ENCODE results near the gene ALDH7A1. TPM values are rescaled to one million over a fixed set of nuclear protein-coding genes. Genes with fewer than 3 reads are reported as not detected.
A peak's percentile ranks its signal among the peaks of the same experiment; 100 is the strongest.

Gene ALDH7A1
- total RNA-seq (ENCODE audit: unreplicated experiment) = 76.6 TPM
- long read RNA-seq, full-length matches to known transcripts = 59 of 66 reads
- long read RNA-seq, partial matches to known transcripts = 3 of 66 reads
- long read RNA-seq, other reads (novel, unspliced or antisense) = 4 of 66 reads

DNA sequence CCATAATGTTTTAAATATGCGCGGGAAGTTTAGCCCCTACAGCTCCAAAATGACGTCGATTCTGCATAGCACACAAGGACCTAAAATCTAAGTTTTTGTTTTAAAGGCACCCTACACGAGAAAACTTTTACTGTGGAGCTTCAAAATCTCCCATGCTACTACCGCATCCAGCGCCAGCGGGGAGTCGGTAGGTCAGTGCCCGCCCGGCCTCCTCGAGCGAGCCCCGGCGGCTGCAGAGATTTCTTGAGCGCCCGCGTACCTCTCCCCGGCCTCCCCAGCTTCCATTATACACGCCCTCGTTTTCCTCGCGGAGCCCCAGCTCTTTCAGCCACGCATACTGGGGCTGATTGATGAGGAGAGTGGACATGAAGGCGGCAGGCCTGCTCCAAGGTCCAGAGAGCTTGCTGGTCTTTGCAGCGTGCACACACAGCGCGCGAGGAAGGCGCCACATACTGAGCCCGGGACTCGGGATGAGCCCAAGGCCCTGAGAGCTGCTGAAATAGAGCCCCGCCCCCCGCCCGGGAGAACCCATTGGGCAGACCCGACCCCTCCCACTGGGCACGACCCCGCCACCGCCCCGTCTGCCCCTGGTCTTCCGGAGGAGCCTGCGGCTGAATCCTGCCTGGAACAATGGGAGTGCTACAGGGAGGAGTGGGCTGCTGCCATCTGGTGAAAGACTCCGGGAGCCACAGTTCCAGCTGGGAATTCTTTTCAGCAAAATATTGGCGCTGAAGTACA is at the start of gene ALDH7A1:
Gene ALDH7A1, minus strand, starts transcription at position 472 of the 738 bp plus-strand sequence. Its CDS starts 21 bp downstream, at position 451.
- Mint-ChIP-seq H3K4me1 (ENCODE audit: unreplicated experiment) (peaks cover 24% of the 10 kb centered on the region), H3K27ac (ENCODE audit: unreplicated experiment) (peak within 1 kb of the TSS; percentile 98), H3K27me3 (ENCODE audit: unreplicated experiment) (peaks cover 2% of the 10 kb centered on the region), H3K4me3 (ENCODE audit: unreplicated experiment) (peak within 1 kb of the TSS; percentile 94), H3K9me3 (ENCODE audit: unreplicated experiment) (no peaks in the 10 kb centered on the region), H3K36me3 (ENCODE audit: low read depth, unreplicated experiment) (peaks cover 4% of the 10 kb centered on the region)
- TF ChIP-seq, protein P1, sequence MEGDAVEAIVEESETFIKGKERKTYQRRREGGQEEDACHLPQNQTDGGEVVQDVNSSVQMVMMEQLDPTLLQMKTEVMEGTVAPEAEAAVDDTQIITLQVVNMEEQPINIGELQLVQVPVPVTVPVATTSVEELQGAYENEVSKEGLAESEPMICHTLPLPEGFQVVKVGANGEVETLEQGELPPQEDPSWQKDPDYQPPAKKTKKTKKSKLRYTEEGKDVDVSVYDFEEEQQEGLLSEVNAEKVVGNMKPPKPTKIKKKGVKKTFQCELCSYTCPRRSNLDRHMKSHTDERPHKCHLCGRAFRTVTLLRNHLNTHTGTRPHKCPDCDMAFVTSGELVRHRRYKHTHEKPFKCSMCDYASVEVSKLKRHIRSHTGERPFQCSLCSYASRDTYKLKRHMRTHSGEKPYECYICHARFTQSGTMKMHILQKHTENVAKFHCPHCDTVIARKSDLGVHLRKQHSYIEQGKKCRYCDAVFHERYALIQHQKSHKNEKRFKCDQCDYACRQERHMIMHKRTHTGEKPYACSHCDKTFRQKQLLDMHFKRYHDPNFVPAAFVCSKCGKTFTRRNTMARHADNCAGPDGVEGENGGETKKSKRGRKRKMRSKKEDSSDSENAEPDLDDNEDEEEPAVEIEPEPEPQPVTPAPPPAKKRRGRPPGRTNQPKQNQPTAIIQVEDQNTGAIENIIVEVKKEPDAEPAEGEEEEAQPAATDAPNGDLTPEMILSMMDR (IDR thresholded peaks at IDR 0.05; ENCODE audit: unreplicated experiment) = no peak
- peak; percentile 97 for DNase-seq (ENCODE audit: low spot score)

DNA sequence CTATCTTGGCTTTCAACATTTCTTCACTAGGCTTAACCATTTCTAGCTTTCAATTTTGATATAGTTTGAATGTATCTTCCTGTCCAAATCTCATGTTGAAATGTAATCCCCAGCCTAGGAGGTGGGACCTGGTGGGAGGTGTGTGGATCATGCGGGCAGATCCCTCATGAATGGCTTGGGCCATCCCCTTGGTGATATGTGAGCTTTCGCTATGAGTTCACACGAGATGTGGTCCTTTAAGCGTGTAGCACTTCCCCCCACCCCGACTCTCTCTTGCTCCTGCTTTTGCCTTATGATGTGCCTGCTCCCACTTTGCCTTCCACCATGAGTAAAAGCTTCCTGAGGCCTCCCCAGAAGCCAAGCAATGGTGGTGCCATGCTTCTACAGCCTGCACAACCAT is 46.4 kb upstream of the ALDH7A1 start:
- no peak for DNase-seq (ENCODE audit: low spot score)
- no peaks in the 10 kb centered on the region for H3K36me3 Mint-ChIP-seq (ENCODE audit: low read depth, unreplicated experiment)
- no peaks in the 10 kb centered on the region for H3K4me1 Mint-ChIP-seq (ENCODE audit: unreplicated experiment)
- H3K9me3 Mint-ChIP-seq (ENCODE audit: unreplicated experiment) = no peaks in the 10 kb centered on the region
- H3K27ac Mint-ChIP-seq (ENCODE audit: unreplicated experiment) = no peak overlapping the region
- no peak overlapping the region for H3K4me3 Mint-ChIP-seq (ENCODE audit: unreplicated experiment)
- TF ChIP-seq, protein P1 (IDR thresholded peaks at IDR 0.05; ENCODE audit: unreplicated experiment) = no peak
- H3K27me3 Mint-ChIP-seq (ENCODE audit: unreplicated experiment) = no peaks in the 10 kb centered on the region

DNA sequence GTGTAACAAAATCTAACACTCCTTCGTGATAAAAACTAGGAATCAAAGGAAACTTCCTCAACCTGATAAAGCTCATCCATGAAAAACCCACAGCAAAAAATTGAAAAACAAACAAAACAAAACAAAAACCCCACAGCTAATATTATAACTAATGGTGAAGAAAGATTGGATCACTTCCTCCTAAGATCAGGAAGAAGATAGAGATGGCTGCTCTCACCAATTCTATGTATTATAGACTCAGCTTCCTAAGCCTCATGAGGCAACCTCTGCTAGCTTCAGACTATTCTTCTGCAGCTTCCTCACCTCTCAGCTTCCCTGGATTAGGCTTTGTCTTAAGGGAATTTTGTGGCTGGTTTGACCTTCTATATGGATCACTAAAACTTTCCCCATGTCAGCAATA is 45.8 kb upstream of the ALDH7A1 start:
- no peaks in the 10 kb centered on the region for H3K36me3 Mint-ChIP-seq (ENCODE audit: low read depth, unreplicated experiment)
- no peaks in the 10 kb centered on the region for H3K4me1 Mint-ChIP-seq (ENCODE audit: unreplicated experiment)
- H3K9me3 Mint-ChIP-seq (ENCODE audit: unreplicated experiment) = no peaks in the 10 kb centered on the region
- H3K27me3 Mint-ChIP-seq (ENCODE audit: unreplicated experiment) = no peaks in the 10 kb centered on the region
- H3K27ac Mint-ChIP-seq (ENCODE audit: unreplicated experiment) = no peak overlapping the region
- no peak overlapping the region for H3K4me3 Mint-ChIP-seq (ENCODE audit: unreplicated experiment)
- no peak for DNase-seq (ENCODE audit: low spot score)
- TF ChIP-seq, protein P1 (IDR thresholded peaks at IDR 0.05; ENCODE audit: unreplicated experiment) = no peak

DNA sequence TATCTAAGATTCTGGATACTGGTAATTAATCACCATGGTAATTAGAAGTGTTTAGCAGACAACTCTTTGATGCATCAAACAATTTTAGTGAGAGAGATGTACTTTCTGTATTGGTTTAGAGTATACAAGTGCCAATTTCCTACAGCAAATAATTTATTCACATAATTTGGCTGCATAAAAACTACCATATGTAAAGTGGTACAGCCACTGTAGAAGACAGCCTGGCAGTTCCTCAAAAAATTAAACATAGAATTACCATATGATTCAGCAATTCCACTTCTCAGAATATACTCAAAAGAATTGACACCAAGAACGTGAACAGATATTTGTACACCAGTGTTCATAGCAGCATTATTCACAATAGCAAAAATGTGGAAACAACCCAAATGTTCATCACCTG is 41.9 kb upstream of the ALDH7A1 start:
- no peak for DNase-seq (ENCODE audit: low spot score)
- TF ChIP-seq, protein P1 (IDR thresholded peaks at IDR 0.05; ENCODE audit: unreplicated experiment) = no peak
- Mint-ChIP-seq H3K4me3 (ENCODE audit: unreplicated experiment) (no peak overlapping the region), H3K4me1 (ENCODE audit: unreplicated experiment) (no peaks in the 10 kb centered on the region), H3K36me3 (ENCODE audit: low read depth, unreplicated experiment) (no peaks in the 10 kb centered on the region), H3K9me3 (ENCODE audit: unreplicated experiment) (no peaks in the 10 kb centered on the region), H3K27me3 (ENCODE audit: unreplicated experiment) (no peaks in the 10 kb centered on the region), H3K27ac (ENCODE audit: unreplicated experiment) (no peak overlapping the region)

DNA sequence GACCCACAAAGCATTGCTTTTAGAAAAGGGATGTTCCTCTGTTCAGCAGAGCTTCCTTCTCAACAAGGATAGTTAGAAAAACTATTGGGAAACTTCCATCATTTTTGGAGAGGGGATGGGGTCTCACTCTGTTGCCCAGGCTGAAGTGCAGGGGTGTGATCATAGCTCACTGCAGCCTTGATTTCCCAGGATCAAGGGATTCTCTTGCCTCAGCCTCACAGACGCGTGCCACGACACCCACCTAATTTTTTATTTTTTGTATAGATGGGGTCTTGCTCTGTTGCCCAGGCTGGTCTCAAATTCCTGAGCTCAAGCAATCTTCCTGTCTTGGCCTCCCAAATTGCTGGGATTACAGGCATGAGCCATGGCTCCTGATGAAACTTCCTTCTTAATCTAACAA is 40.6 kb upstream of the ALDH7A1 start:
- H3K4me3 Mint-ChIP-seq (ENCODE audit: unreplicated experiment) = no peak overlapping the region
- H3K27me3 Mint-ChIP-seq (ENCODE audit: unreplicated experiment) = no peaks in the 10 kb centered on the region
- TF ChIP-seq, protein P1 (IDR thresholded peaks at IDR 0.05; ENCODE audit: unreplicated experiment) = no peak
- no peak overlapping the region for H3K27ac Mint-ChIP-seq (ENCODE audit: unreplicated experiment)
- H3K9me3 Mint-ChIP-seq (ENCODE audit: unreplicated experiment) = no peaks in the 10 kb centered on the region
- no peaks in the 10 kb centered on the region for H3K36me3 Mint-ChIP-seq (ENCODE audit: low read depth, unreplicated experiment)
- H3K4me1 Mint-ChIP-seq (ENCODE audit: unreplicated experiment) = no peaks in the 10 kb centered on the region
- DNase-seq (ENCODE audit: low spot score) = no peak
